Gastroesophageal sphincter (tissue), 4 donors: ENCODE results near the gene RANGRF. TPM values are rescaled to one million over a fixed set of nuclear protein-coding genes. Genes with fewer than 3 reads are reported as not detected.

Source experiments
- ATAC-seq: fragments of 150-250 bp; one replicate; pipeline ENCODE4 v1.9.1; 2016; ENCODE audit warnings: mild to moderate bottlenecking, moderate library complexity
- H3K27ac ChIP-seq, 4 donors: fragments of 200-600 bp; sonication (generic) in 3 of 4; 1 replicate in 3 of 4; 2 replicates in 1 of 4; pipeline ENCODE4 v1.5.1; 2016 to 2019
- H3K27me3 ChIP-seq: fragments of 200-600 bp; sonication (generic); one replicate; pipeline ENCODE4 v1.5.1; 2019
- H3K36me3 ChIP-seq, 2 donors: fragments of 200-600 bp; sonication (generic); one replicate each; pipeline ENCODE4 v1.5.1; 2019; ENCODE audit warnings: control low read depth in 1 of 2
- H3K4me1 ChIP-seq, 3 donors: fragments of 200-600 bp; sonication (generic); 1 replicate in 2 of 3; 2 replicates in 1 of 3; pipeline ENCODE4 v1.5.1; 2016 to 2019; ENCODE audit warnings: control low read depth in 2 of 3
- H3K4me3 ChIP-seq, 2 donors: fragments of 200-600 bp; sonication (generic); one replicate each; pipeline ENCODE4 v1.5.1; 2019; ENCODE audit warnings: mild to moderate bottlenecking in 1 of 2, moderate library complexity in 1 of 2
- H3K9me3 ChIP-seq, 3 donors: fragments of 200-600 bp; sonication (generic); one replicate each; pipeline ENCODE4 v1.5.1; 2017 to 2019; ENCODE audit warnings: control low read depth in 2 of 3
- EP300 ChIP-seq: sonication (generic); formaldehyde crosslinking; IDR thresholded peaks from one replicate; pipeline ENCODE4 v1.6.1; 2017; ENCODE audit warnings: antibody characterized with exemption, mild to moderate bottlenecking
- POLR2A ChIP-seq, 2 donors: fragments of 450-650 bp; IDR thresholded peaks; one replicate each; pipeline ENCODE4 v1.6.1; 2017; ENCODE audit warnings: antibody characterized with exemption in 2 of 2, mild to moderate bottlenecking in 2 of 2, moderate library complexity in 1 of 2
- POLR2AphosphoS5 ChIP-seq: sonication (generic); formaldehyde crosslinking; IDR thresholded peaks from one replicate; pipeline ENCODE4 v1.6.1; 2017; ENCODE audit warnings: antibody characterized with exemption
- WGBS, 2 donors: methylation state at CpG; one replicate each; pipeline ENCODE4 v1.1.5; 2018; ENCODE audit warnings: low coverage in 1 of 2; 5-methylcytosine and 5-hydroxymethylcytosine counted together
- total RNA-seq, 4 donors: library from RNA; depleted of rRNA; stranded (reverse); fragments of >200 nt; gene quantifications; one replicate each; pipeline ENCODE4 v1.1.0, GENCODE V29; 2016
- TF ChIP-seq, protein P1 (sequence below), 4 experiments: fragments of 200-600 bp in 2 of 4; fragments of 450-650 bp in 2 of 4; sonication (generic) in 1 of 4; IDR thresholded peaks; one replicate each; pipeline ENCODE4 v1.5.1; 2017 to 2019; ENCODE audit warnings: antibody characterized with exemption in 4 of 4, mild to moderate bottlenecking in 2 of 4, moderate library complexity in 2 of 4

The RANGRF gene
- total RNA-seq, 4 donors from 2014 or later: 28.5 to 34.6 (median 30.1) TPM

DNA sequence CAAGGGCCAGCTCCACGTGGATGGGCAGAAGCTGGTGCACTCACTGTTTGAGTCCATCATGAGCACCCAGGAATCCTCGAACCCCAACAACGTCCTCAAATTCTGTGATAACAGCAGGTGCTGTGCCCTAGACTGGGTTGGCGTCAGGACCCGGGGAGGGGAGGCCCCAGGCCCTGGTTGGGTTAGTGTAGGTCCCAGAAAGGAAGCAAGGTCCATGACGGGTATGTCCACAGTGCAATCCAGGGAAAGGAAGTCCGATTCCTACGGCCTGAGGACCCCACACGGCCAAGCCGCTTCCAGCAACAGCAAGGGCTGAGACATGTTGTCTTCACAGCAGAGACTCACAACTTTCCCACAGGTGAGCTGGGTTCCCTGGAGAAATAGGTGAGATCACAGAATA is 32.2 kb upstream of the RANGRF start:
- WGBS, 2 donors: no CpG with 5 or more reads among the region's 10 CpGs
- H3K9me3 ChIP-seq: no peaks in the 10 kb centered on the region
- no peaks in the 10 kb centered on the region for H3K27me3 ChIP-seq
- TF ChIP-seq, protein P1, sequence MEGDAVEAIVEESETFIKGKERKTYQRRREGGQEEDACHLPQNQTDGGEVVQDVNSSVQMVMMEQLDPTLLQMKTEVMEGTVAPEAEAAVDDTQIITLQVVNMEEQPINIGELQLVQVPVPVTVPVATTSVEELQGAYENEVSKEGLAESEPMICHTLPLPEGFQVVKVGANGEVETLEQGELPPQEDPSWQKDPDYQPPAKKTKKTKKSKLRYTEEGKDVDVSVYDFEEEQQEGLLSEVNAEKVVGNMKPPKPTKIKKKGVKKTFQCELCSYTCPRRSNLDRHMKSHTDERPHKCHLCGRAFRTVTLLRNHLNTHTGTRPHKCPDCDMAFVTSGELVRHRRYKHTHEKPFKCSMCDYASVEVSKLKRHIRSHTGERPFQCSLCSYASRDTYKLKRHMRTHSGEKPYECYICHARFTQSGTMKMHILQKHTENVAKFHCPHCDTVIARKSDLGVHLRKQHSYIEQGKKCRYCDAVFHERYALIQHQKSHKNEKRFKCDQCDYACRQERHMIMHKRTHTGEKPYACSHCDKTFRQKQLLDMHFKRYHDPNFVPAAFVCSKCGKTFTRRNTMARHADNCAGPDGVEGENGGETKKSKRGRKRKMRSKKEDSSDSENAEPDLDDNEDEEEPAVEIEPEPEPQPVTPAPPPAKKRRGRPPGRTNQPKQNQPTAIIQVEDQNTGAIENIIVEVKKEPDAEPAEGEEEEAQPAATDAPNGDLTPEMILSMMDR (IDR thresholded peaks at IDR 0.05): no peak
- TF ChIP-seq POLR2AphosphoS5 (no peak), POLR2A (IDR thresholded peaks at IDR 0.05) (no peak), EP300 (no peak)
- H3K27ac ChIP-seq: no peak overlapping the region
- no peak overlapping the region for H3K4me3 ChIP-seq
- ATAC-seq: no peak
- peaks cover 0 to 77% of the 10 kb centered on the region in 2 donors for H3K36me3 ChIP-seq
- H3K4me1 ChIP-seq: no peaks in the 10 kb centered on the region

DNA sequence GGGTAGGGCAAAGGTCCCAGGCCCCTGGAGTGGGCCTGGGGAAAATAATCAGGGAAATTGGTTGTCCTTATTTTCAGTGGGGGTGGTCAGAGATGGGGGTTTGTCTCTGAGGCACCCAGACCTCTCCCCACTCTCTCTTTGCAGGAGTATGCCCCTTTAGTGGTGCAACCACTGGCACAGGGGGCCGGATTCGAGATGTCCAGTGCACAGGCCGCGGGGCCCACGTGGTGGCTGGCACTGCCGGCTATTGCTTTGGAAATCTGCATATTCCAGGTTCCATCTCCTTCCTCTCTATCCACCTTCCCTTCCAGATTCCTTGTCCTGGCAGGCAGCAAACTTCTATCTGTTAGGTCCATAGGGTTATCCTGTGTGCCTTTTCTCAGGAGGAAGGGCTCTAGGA is 31.8 kb upstream of the RANGRF start:
- Histone ChIP-seq H3K27me3 (no peaks in the 10 kb centered on the region), H3K9me3 (no peaks in the 10 kb centered on the region), H3K36me3 (peaks cover 0 to 81% of the 10 kb centered on the region in 2 donors), H3K4me1 (no peaks in the 10 kb centered on the region), H3K4me3 (no peak overlapping the region), H3K27ac (no peak overlapping the region)
- no CpG with 5 or more reads among the region's 6 CpGs for WGBS, 2 donors
- TF ChIP-seq POLR2AphosphoS5: no peak
- TF ChIP-seq, protein P1 (IDR thresholded peaks at IDR 0.05): no peak
- TF ChIP-seq EP300: no peak
- TF ChIP-seq POLR2A (IDR thresholded peaks at IDR 0.05): no peak
- no peak for ATAC-seq

DNA sequence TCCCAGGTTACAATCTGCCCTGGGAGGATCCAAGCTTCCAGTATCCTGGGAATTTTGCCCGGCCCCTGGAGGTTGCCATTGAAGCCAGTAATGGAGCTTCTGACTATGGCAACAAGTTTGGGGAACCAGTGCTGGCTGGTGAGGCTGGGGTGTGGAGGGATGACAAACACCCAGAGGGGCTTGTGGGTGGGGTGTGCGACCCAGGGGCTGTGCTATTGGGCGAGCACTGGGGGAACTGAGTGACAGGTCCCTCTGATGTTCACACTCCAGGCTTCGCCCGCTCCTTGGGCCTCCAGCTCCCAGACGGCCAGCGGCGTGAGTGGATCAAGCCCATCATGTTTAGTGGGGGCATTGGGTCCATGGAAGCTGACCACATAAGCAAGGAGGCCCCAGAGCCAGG is 30.7 kb upstream of the RANGRF start:
- H3K9me3 ChIP-seq: no peaks in the 10 kb centered on the region
- H3K27ac ChIP-seq: no peak overlapping the region
- TF ChIP-seq, protein P1 (IDR thresholded peaks at IDR 0.05): no peak
- TF ChIP-seq EP300: no peak
- no peak for TF ChIP-seq POLR2AphosphoS5
- TF ChIP-seq POLR2A (IDR thresholded peaks at IDR 0.05): no peak
- H3K36me3 ChIP-seq: peaks cover 0 to 92% of the 10 kb centered on the region in 2 donors
- ATAC-seq: no peak
- H3K27me3 ChIP-seq: no peaks in the 10 kb centered on the region
- WGBS, 2 donors: 80% methylated on average over 1 of the region's 8 CpGs; no CpG with 5 or more reads in 1 of the 2 donors
- H3K4me3 ChIP-seq: no peak overlapping the region
- no peaks in the 10 kb centered on the region for H3K4me1 ChIP-seq

DNA sequence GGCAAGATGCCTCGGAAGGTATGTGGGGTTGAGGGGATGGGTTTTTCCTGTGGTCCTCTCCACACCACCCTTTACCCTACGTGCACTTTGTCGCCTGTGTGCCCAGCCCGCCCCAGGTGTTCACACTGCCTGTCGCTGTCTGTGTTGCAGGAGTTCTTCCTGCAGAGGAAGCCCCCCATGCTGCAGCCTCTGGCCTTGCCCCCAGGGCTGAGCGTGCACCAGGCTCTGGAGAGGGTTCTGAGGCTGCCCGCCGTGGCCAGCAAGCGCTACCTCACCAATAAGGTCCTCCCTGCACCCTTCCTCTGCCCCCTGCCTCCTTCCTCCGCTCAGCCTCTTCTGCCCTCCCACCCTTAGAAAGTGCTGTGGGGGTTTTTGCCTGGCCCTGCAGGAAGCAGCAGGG is 24.1 kb upstream of the RANGRF start:
- Histone ChIP-seq H3K9me3 (no peaks in the 10 kb centered on the region), H3K4me3 (no peak overlapping the region), H3K27ac (no peak overlapping the region), H3K36me3 (peaks cover 0 to 97% of the 10 kb centered on the region in 2 donors), H3K27me3 (no peaks in the 10 kb centered on the region), H3K4me1 (no peaks in the 10 kb centered on the region)
- TF ChIP-seq, protein P1 (IDR thresholded peaks at IDR 0.05): no peak
- TF ChIP-seq POLR2A (IDR thresholded peaks at IDR 0.05): no peak
- no peak for TF ChIP-seq EP300
- ATAC-seq: no peak
- 93% methylated on average over 3 of the region's 10 CpGs; no CpG with 5 or more reads in 1 of the 2 donors for WGBS, 2 donors

DNA sequence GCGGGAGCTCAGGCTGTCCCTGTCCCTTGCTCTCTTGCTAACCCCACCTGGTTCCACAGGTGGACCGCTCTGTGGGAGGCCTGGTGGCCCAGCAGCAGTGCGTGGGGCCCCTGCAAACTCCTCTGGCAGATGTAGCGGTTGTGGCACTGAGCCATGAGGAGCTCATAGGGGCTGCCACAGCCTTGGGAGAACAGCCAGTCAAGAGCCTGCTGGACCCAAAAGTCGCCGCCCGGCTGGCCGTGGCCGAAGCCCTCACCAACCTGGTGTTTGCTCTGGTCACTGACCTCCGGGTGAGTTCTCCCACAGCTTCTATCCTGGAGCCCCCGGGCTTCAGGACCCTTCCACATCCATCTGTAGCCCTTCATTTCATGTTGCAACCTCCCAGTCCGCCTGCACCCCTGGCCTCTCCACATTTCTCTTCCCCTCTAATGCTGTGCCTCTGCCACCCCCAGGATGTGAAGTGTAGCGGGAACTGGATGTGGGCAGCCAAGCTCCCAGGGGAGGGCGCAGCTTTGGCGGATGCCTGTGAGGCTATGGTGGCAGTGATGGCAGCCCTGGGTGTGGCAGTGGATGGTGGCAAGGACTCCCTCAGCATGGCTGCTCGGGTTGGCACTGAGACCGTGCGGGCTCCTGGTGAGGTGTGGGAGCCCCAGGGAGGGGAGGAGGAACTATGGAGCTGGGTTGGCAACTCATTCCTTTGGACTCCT is 23.5 kb upstream of the RANGRF start:
- TF ChIP-seq, protein P1 (IDR thresholded peaks at IDR 0.05): no peak
- no peak for TF ChIP-seq POLR2A (IDR thresholded peaks at IDR 0.05)
- TF ChIP-seq EP300: no peak
- TF ChIP-seq POLR2AphosphoS5: no peak
- H3K4me3 ChIP-seq: no peak overlapping the region
- no peaks in the 10 kb centered on the region for H3K27me3 ChIP-seq
- H3K27ac ChIP-seq: no peak overlapping the region
- no peaks in the 10 kb centered on the region for H3K9me3 ChIP-seq
- no peaks in the 10 kb centered on the region for H3K4me1 ChIP-seq
- peaks cover 0 to 97% of the 10 kb centered on the region in 2 donors for H3K36me3 ChIP-seq
- WGBS, 2 donors: 83 to 96% methylated on average over 1 to 10 of the region's 18 CpGs
- no peak for ATAC-seq
